Stimulated activated CD8-positive, alpha-beta memory T cell treated with anti-CD3 and anti-CD28 coated beads, Interleukin-15, amount 100 ng/mL, for 48 hours (primary cell): ENCODE data around the gene GANAB.
"Not testable (repeated sequence)": the region's sequence is repeated elsewhere in the genome, so short reads cannot be mapped to it uniquely, and the experiment has no call there.

Experiments
- DNase-seq, 2 donors: peaks; one replicate each; pipeline ENCODE4 v3.0.0-alpha.2; 2020; ENCODE audit warnings: low read depth in 2 of 2

Gene GANAB

DNA sequence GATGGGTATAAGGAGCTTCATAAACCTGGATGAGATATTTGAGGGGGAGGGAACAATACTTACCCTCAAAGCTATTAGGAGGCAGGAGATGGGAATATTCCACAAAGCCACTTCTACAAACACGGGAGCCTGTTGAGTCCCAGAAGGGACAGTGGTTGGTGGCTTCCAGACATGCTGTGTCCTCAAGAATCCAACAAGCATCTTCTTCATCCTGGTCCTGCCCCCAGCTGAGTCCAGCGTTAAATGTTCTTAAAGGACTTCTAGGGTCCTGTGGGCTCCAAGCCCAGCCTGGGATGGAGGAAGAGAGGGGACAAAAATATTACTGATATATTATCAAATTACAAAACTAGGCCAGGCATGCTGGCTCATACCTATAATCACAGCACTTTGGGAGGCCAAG lies 21.0 kb upstream of the GANAB start:
- DNase-seq: no peak

DNA sequence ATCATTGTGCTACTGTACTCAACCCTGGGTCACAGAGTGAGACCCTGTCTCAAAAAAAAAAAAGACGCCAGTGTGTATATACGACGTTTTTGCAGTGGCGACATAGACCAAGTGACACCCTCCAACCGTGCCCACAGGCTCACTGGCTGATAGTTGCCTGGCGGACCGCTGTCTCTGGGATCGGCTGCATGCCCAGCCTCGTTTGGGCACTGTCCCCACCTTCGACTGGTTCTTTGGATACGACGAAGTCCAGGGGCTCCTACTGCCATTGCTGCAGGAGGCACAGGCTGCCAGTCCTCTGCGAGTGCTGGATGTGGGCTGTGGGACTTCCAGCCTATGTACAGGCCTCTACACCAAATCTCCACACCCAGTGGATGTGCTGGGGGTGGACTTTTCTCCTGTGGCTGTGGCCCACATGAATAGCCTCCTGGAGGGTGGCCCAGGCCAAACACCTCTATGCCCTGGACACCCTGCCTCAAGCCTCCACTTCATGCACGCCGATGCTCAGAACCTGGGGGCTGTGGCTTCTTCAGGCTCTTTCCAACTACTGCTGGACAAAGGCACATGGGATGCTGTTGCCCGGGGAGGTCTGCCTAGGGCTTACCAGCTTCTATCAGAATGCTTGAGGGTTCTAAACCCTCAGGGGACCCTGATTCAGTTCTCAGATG lies 20.0 kb upstream of the GANAB start:
- no peak for DNase-seq

DNA sequence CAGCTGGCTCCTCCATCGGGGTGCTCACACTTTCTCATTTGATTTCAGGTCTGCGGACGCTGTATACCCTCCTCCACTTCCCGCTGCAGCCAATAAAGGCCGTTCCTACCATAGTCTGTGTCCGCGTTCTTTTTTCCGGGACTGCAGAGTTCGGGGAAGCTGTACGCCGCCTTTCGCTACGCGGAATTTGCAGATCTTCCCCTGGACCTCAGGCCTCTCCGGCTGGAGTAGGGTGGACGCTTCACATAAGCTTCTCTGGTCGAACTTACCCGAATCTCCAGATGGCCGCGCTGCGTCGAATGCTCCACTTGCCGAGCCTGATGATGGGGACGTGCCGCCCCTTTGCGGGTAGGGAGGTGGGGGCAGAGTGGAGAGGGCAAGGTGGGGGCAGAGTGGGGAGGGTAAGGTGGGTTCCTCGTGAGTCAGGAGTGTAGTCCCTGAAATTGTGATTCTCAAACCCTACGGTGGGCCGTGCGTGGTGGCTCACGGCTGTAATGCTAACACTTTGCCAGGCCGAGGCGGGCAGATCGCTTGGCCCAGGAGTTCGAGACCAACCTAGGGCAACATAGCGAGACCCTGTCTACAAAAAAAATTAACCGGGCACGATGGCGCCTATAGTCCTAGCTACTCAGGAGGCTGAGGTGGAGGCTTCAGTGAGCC lies 19.3 kb upstream of the GANAB start:
- DNase-seq: peak in 1 of 2 donors; percentile 53

DNA sequence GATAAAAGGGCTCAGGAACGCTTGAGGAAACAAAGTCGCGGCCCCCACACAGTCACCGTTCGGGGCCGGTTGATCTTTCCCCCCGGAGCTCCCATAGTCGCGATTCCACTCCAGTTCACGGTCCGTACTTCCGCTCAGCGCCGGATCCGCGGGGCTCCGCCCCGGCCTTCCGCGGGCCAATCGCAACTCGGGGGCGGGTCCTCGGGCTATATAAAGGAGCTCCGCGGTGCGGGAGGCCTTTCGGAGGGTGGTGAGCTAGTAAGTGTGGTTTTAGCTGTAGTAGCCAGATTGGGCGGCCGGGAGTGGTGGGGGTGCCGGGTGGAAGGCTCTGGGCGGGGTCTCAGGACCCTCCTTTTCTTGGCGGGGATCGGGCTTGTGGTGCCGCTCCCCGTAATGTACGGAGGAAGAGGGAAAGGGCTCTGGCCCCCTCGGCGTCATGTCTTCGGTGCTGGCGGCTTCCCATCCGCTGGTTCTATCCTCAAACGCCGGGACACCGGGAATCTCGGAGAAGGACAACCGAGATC lies 18.7 kb upstream of the GANAB start, which contains the start of the genes C11orf98 and CSKMT:
C11orf98 (minus strand) TSS at position 136 of the 524 bp plus-strand sequence; CDS start at position 95, 41 bp downstream.
CSKMT (plus strand) TSS at position 238 of the 524 bp plus-strand sequence. CDS start 568 bp downstream, outside the sequence.
- DNase-seq: peak; percentile 92 to 93

DNA sequence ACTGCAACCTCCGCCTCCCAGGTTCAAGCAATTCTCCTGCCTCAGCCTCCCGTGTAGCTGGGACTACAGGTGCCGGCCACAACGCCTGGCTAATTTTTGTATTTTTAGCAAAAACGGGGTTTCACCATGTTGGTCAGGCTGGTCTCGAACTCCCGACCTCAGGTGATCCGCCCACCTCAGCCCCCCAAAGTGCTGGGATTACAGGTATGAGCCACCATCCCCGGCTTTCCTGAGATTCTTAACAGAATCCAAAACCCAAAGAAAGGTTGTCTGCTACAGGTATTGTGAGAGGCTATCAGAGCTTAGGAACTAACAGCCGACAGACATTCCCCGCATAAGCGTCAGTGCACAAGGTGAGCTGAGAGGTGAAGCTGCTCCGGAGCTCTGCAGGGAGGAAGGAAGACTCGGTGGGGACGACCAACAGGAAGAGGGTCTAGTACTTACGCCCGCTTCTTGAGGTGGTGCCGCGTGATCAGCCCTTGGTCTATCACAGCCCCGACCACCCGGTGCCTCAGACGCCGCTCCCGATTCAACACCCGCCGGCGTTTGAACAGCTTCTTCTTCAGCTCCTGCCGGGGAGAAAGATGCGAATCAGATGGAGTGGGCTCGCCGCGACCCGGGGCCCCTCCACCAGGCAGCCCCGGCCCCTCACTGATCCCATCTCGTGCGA lies 18.1 kb upstream of the GANAB start:
- peak in 1 of 2 donors; percentile 42 for DNase-seq

DNA sequence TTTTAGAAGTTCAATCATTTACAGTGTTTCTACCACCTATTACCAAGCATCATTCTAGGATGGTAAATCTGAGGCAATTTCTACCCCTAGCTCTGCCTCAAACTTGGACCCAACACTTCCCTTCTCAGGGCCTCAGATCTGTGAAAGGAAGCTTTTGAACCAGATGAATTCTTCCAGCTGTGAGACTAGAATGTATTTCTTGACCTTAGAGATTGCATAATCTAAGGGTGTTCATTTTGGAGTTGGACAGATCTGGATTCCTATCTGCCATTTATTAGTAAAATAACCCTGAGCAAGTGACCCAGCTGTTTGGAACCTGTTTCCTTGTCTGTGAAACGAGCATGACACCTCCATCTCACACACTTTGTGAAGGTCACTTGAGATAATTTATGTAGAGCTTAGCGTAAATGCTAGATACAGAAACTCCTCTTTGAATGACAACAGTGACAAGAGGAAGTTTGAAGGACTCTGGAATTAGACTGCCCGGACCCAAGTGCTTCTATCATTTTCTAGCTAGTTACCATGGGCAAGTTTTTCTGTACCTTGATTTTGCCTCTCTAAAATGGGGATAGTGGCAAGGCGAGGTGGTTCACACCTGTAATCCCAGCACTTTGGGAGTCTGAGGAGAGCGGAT lies 10.5 kb upstream of the GANAB start:
- no peak for DNase-seq

DNA sequence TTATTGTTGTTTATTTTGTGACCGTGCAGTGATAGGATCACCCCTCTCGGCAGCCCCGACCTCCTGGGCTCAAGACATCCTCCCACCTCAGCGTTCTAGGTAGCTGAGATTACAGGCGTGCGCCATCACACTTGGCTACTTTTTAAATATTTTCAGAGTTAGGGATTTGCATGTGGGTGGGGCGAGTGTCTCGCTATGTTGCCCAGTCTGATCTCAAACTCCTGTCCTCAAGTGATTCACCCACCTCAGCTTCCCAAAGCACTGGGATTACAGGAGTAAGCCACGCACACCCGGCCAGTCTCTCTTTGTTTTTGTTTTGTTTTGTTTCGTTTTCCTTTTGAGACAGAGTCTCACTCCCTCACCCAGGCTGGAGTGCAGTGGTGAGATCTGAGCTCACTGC lies 7.9 kb upstream of the GANAB start:
- DNase-seq: no peak

DNA sequence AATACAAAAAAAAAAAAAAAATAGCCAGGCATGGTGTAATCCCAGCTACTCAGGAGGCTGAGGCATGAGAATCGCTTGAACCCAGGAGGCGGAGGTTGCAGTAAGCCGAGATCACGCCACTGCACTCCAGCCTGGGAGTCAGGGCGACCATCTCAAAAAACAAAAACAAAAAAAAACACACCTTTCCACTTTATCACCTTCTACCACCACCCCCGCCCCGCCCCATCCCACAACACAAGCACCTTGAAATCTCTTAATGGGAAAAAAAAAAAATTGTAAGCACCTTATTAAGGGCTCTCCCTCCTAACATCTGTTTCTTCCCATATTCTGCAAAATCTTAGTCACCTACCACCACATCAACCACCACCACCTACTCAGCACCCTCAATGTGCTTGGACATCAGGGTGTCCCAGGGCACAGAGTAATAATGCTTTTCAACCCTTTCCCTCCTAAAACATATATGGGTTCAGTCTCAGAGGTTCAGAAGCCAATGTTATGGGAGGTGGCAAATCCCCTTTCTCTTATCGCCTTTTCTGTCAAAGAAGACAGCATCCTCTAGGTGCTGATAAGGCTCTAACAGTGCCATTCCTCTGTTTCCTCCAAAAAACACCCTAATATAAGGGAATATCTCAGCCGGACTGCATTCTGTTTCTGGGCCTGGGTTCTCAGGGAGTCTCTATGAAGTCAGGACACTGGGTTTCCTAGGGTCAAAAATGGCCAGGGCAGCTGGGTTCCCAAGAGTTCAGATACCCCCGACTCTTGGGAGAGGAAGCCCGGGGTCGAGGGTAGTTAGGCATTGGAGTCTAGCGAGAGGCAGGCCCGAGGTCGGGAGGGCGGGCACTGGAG lies 6.0 kb upstream of the GANAB start:
- DNase-seq: no peak

DNA sequence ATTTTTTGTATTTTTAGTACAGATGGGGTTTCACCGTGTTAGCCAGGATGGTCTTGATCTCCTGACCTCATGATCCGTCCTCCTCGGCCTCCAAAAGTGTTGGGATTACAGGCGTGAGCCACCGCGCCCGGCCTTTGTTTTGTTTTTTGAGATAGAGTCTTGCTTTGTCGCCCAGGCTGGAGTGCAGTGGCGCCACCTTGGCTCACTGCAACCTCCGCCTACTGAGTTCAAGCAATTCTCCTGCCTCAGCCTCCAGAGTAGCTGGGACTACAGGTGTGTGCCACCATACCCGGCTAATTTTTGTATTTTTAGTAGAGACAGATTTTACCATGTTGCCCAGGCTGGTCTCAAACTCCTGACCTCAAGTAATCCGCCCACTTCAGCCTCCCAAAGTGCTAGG lies 3.9 kb upstream of the GANAB start:
- DNase-seq: not testable (repeated sequence)

DNA sequence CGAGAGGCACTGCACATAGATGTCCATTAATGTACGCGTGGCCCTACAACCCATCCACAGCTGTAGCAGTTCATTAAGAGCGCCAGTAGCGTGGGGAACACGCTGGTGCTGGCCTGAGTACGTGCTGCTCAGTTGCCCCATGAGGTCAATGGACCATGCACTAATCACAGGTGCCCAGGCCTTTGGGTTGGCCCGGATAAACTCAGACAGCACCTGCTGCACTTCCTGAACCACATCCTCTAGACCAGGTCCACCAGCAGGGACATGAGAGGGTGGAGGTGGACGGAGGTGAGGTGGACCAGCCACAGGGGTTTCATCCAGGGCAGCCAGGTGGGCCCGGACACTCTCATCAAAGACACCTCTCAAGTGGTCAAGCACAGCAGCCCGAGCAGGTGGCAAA lies 3.1 kb upstream of the GANAB start:
- DNase-seq: no peak

DNA sequence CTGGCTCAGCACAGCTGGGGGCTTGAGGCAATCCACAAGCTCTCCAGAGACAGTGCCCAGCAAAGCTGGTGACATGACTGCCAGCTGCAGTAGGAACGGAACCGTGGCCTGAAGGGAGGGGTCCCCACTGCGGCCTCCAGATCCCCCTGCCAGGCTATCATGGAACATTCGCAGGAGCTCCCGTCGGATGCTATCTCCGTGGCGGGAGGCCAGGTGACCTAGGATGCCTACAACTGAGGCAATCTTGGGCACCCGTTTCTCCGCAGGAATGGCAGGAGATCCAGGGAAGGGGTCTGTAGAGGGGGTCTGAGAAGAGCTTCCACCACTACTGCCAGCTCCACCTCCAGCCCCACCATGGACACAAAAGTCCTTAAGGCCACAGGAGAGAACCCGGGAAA lies 2.6 kb upstream of the GANAB start:
- no peak for DNase-seq

DNA sequence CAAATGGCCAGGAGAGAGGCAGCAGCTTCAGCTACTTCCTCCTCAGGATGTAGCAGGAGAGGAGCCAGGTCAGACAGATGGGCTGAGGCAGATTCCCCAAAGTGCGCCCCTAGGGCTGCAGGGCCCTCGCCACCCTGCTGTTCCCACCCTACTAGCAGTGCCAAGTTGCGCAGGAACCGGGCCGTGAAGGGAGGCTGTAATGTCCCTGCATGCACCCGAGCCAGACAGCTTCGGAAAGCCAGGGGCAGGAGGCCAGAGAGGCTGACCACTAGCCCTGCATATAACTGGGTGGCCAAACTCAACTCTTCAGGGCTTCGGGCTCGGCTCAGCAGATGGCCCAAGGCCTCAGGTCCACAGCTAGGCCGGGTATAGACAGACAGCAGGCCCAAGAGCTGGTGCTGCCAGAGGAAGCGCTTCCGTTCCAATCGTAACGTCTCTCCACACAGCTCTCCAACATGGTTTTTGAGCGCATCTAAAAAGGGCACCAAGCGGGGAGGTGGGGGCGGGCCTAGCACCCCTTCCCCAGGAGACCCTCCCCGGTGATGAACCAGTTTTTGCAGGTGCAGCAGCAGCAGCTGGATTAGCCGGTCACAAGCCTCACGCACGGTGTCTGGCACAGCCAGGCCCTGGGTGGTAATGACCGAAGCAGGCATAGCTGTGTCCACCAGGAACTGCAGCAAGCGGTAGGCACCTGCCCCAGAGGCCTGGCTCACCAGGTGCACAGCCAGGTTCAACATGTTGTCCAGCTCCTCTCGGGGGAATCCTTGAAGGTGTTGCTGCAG lies 2.0 kb upstream of the GANAB start:
- no peak for DNase-seq

DNA sequence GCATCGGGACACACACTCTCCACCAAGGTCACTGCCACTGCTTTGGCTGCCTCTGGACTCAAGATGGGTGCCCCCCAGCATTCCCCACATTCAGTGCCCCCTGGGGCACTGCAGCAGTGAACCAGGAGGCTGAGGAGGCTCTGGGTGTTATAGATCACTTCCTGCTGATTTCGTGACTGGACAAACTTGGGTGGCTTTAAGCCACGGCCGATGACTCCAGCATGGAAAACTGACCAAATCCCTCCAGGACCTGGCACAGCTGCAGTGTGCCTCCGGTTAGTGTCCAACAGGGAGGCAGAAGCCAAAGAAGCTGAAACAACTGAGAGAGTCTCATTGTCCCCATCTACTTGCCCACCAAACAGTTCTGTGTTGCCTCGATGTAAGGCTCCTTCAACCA lies 1.2 kb upstream of the GANAB start:
- DNase-seq: no peak

DNA sequence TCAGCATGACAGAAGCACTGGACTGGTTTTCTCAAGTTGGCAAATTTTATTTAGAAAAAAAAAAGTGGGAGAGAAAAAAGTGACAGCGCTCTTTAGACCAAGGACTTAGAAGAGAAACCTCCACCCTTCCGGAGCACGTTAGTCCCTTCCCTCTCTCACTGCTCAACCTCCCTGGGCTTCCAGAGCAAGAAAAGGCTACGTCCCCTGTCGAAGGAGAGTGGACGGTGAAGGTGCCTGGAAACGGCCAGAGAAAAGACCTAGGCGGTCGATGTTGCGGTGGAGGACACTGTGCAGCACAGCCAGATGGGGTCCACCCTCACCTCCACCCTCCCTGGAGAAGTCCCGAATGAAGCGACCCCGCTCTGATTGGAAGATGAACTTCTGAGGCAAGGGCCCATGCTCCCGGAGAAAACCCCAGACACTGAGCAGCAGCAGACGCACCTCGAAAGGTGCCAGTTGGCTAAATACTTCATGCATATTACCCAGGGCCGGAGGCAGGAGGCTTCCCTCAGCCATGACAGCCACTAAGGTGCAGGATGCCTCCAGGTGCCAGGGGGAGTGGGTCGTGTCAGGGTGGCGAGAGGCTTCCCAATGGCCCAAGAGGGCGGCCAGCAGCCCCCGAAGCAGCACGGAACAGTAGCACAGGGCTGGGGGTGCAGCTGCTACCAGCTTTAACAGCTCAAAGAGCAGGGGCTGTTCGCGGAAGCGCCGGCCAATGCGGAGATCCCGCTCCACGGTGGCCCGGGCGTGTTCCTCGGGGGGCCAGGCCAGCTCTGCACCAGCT lies 604 bp upstream of the GANAB start:
- no peak for DNase-seq

DNA sequence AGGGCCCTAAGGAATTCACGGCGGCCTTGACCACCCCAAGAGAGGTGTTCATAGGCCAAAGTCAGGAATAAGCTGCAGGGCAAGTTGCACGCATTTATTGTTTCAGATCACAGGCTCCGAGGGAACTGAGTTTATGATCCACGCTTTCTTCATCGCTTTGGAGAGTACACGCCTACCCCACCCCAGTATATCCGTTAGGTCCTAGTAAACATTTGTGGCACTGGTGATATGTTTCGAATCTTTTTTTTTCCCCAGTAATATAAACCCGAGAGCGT lies 805 bp downstream of the GANAB start:
- DNase-seq: no peak

DNA sequence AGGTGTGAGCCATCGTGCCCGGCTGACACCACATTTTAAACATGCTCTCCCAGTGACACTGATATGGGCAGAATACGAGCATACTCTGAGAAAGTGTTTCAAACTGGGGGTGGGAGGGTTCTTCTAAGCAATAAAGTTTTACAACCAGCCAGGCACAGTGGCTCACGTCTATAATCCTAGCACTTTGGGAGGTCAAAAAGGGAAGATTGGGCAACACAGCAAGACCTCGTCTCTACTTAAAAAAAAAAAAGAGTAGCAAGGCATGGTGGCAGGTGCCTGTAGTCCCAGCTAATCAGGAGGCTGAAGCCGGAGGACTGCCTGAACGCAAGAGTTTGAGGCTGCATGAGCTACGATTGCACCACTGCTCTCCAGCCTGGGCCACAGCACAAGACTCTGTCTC lies 2.2 kb downstream of the GANAB start:
- no peak for DNase-seq

DNA sequence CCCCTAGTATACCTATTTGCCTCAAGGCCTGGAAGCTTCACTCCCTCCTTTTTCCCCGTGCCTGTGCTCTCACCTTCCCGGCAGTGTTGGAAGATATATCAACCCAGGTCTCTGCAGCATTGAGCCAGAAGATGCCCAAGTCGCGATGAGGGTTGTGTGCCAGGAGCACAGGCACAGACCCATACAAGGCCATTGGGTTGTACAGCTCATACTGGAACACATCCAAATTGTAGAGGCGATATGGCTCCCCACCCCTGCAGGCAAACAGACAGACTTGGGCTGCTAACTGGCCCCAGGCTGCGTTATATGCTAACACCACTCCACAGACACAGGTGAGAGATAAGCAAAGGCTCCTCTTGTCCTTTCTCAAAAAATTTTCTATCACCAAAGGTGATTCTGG lies 13.9 kb downstream of the GANAB start:
- DNase-seq: no peak

DNA sequence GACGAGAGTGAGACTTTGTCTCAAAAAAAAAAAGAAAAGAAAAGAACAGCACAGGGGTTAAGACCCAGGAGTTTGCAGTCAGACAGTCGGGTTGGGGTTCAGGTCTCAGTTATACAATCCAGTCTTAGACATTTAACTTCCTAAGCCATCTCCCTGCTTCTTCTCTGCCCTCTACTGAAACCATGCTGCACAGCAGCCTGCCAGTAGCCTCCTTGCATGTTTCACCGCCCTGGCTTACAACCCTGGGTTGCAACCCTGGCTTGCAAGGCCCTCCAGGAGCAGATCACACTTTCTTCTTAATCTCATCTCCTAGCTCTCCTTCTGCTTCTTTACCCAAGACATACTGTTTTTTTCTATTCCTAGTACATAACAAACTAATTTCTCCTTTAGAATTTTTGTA lies 18.7 kb downstream of the GANAB start:
- DNase-seq: no peak

DNA sequence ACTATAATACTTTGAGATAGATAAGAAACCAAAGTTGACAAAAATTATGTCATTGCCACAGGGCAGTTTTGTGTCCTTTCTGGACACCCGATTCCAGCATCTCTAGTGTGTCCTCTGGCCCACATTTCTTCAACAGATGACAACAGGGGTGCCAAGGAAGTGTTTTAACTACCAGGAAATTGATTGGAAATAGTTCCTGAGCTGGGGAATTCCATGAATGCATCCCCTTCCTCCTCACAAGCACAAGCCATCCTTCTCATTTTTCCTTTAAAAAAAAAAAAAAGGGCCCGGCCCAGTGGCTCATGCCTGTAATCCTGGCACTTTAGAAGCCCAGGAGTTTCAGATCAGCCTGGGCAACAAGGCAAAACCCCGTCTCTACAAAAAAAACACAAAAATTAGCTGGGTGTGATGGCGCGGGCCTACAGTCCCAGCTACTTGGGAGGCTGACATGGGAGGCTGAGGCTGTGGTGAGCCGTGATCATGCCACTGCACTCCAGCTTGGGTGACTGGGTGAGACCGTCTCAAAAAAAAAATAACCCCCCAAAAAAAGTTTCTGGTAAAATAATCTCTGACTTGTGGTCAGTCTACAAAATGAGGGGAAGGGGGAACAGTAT lies 23.8 kb downstream of the GANAB start:
- no peak for DNase-seq
